ENCODE measurements around the gene KIF18B. TPM values are rescaled to one million over a fixed set of nuclear protein-coding genes. Genes with fewer than 3 reads are reported as not detected.

The KIF18B gene
- total and polyA plus RNA-seq, 10 of the 15 experiments (the other 5 are each of a cell fraction or from before 2014, with no cell fraction given) = 2.8 to 46.2 (median 20.5) TPM

DNA sequence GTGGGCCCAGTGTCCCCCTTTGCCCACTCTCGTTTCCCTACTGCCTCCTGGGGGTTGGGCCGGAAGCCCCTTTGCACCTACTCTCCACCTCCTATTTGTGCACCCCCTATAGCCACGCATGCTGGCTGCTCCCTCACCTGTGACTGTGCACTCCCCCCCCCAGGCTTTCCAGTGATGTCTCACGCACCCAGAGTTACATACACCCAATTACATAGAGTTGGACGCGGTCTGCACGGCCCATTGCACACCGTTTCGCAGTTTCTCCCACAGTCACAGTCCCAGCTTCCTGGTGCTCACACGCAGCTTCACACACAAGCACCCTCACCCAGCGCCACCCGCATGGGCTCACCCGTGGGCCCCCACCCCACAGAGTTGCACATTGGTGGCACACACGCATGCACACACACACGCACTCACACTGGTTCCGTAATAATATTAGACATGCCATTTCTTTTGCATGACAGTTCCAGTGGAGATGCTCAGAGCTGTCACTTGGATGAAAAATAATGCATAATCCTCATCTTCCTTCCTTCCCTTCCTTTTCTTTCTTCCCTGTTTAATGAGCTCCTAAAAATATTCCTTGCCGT is 42.1 kb upstream of the KIF18B start:
- no TSS peak for BruUV-seq (replicated peaks)
- H3K36me3 ChIP-seq (ENCODE audit: control insufficient read depth in 2 of 2, insufficient read depth in 2 of 2, low read length in 1 of 2) = no peaks in the 10 kb centered on the region
- no peaks in the 10 kb centered on the region; the same call in 2 of the 3 replicates for H3K9me3 ChIP-seq (replicated peaks; ENCODE audit: control insufficient read depth, insufficient read depth, low read length)
- DNase-seq (ENCODE audit: low read depth, low spot score) = peak; percentile 27
- peaks cover 0 to 2% of the 10 kb centered on the region in 2 experiments; a peak in 1 of 4 replicates for H3K27me3 ChIP-seq (replicated peaks in 1 of 2; ENCODE audit: control insufficient read depth in 2 of 2, insufficient read depth in 2 of 2, low read length in 1 of 2)
- no peak overlapping the region for H3K4me3 ChIP-seq
- H2AFZ ChIP-seq (ENCODE audit: control insufficient read depth, low read depth, low read length) = no peak overlapping the region
- in situ Hi-C loops (cut with MboI) (no loop called here), intact Hi-C loops (cut with micrococcal nuclease; ENCODE audit: unreplicated experiment) (no loop called here)
- no peaks in the 10 kb centered on the region for H4K20me1 ChIP-seq (ENCODE audit: control insufficient read depth, insufficient read depth)
- peaks cover 17% of the 10 kb centered on the region for H3K4me1 ChIP-seq (ENCODE audit: control insufficient read depth, insufficient read depth, low read length)
- RAD21 ChIA-PET (ENCODE audit: unreplicated experiment) = no interaction called here
- SMC1A ChIA-PET (ENCODE audit: uncharacterized antibody, unreplicated experiment) = no interaction called here
- CTCF ChIA-PET = interaction anchor here (0.9 kb wide), 1 partner anchor 69 kb away, joined by 3 read pairs; no protein-coding TSS in a partner anchor
- no peak for FAIRE-seq
- no peaks in the 10 kb centered on the region for H3K79me2 ChIP-seq (ENCODE audit: control insufficient read depth, insufficient read depth, low read length)
- POLR2A ChIA-PET = interaction anchor here (0.7 kb wide), 1 partner anchor 26 kb away, joined by 3 read pairs; no protein-coding TSS in a partner anchor
- H3K27ac ChIP-seq (ENCODE audit: control insufficient read depth, insufficient read depth) = no peak overlapping the region
- H3K4me2 ChIP-seq (ENCODE audit: control insufficient read depth, insufficient read depth) = peak overlapping the region; percentile 33; the same call in 1 of the 2 replicates
- TF ChIP-seq BCL11A (IDR thresholded peaks at IDR 0.05; ENCODE audit: low read depth, low read length) (peak; percentile 35; the same call in 1 of the 2 replicates), RUNX3 (IDR thresholded peaks at IDR 0.05; ENCODE audit: low read length) (peak; percentile 45; the same call in 1 of the 2 replicates), RAD51 (IDR thresholded peaks at IDR 0.05) (no peak), ZNF622 (IDR thresholded peaks at IDR 0.05) (no peak), STAT3 (IDR thresholded peaks at IDR 0.05; ENCODE audit: low read depth, low read length) (no peak), MXI1 (IDR thresholded peaks at IDR 0.05; ENCODE audit: low read depth, low read length) (no peak), TCF3 (IDR thresholded peaks at IDR 0.05; ENCODE audit: borderline replicate concordance, insufficient read depth, low read depth, low read length) (peak; percentile 28; the same call in 1 of the 2 replicates), SMAD1 (IDR thresholded peaks at IDR 0.05; ENCODE audit: low read depth, partially characterized antibody) (no peak), PAX5 (IDR thresholded peaks at IDR 0.05; ENCODE audit: borderline replicate concordance, low read depth, low read length) (peak; percentile 78; the same call in 1 of the 2 replicates), SMAD5 (IDR thresholded peaks at IDR 0.05; ENCODE audit: low read depth) (no peak), BHLHE40 (IDR thresholded peaks at IDR 0.05; ENCODE audit: borderline replicate concordance in 1 of 2, low read depth in 2 of 2, low read length in 1 of 2) (no peak)
- TF ChIP-seq, protein P1, sequence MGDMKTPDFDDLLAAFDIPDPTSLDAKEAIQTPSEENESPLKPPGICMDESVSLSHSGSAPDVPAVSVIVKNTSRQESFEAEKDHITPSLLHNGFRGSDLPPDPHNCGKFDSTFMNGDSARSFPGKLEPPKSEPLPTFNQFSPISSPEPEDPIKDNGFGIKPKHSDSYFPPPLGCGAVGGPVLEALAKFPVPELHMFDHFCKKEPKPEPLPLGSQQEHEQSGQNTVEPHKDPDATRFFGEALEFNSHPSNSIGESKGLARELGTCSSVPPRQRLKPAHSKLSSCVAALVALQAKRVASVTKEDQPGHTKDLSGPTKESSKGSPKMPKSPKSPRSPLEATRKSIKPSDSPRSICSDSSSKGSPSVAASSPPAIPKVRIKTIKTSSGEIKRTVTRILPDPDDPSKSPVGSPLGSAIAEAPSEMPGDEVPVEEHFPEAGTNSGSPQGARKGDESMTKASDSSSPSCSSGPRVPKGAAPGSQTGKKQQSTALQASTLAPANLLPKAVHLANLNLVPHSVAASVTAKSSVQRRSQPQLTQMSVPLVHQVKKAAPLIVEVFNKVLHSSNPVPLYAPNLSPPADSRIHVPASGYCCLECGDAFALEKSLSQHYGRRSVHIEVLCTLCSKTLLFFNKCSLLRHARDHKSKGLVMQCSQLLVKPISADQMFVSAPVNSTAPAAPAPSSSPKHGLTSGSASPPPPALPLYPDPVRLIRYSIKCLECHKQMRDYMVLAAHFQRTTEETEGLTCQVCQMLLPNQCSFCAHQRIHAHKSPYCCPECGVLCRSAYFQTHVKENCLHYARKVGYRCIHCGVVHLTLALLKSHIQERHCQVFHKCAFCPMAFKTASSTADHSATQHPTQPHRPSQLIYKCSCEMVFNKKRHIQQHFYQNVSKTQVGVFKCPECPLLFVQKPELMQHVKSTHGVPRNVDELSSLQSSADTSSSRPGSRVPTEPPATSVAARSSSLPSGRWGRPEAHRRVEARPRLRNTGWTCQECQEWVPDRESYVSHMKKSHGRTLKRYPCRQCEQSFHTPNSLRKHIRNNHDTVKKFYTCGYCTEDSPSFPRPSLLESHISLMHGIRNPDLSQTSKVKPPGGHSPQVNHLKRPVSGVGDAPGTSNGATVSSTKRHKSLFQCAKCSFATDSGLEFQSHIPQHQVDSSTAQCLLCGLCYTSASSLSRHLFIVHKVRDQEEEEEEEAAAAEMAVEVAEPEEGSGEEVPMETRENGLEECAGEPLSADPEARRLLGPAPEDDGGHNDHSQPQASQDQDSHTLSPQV (IDR thresholded peaks at IDR 0.05) = no peak
- TF ChIP-seq, protein P2, sequence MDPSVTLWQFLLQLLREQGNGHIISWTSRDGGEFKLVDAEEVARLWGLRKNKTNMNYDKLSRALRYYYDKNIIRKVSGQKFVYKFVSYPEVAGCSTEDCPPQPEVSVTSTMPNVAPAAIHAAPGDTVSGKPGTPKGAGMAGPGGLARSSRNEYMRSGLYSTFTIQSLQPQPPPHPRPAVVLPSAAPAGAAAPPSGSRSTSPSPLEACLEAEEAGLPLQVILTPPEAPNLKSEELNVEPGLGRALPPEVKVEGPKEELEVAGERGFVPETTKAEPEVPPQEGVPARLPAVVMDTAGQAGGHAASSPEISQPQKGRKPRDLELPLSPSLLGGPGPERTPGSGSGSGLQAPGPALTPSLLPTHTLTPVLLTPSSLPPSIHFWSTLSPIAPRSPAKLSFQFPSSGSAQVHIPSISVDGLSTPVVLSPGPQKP (IDR thresholded peaks at IDR 0.05; ENCODE audit: low read depth, low read length) = no peak
- peak; percentile 59 for ATAC-seq
- H3K9ac ChIP-seq (ENCODE audit: control insufficient read depth, insufficient read depth, low read length) = no peak overlapping the region
- WGBS (ENCODE audit: insufficient coverage, insufficient replicate concordance, low lambda C conversion rate, missing lambda C conversion rate) = 33% methylated on average over 17 of the region's 17 CpGs

Data from GM12878 (cell line).